Ramos (cell line): ENCODE data around the gene CACNG8.

ENCODE experiments used
- in situ Hi-C: fragments of 300-500 bp; cut with MboI; formaldehyde crosslinking; loops from one replicate; pipeline ENCODE4 v1.14.3; 2022; ENCODE audit warnings: low sequenced_read_pairs; ENCODE audit not compliant: unreplicated experiment

Gene CACNG8

DNA sequence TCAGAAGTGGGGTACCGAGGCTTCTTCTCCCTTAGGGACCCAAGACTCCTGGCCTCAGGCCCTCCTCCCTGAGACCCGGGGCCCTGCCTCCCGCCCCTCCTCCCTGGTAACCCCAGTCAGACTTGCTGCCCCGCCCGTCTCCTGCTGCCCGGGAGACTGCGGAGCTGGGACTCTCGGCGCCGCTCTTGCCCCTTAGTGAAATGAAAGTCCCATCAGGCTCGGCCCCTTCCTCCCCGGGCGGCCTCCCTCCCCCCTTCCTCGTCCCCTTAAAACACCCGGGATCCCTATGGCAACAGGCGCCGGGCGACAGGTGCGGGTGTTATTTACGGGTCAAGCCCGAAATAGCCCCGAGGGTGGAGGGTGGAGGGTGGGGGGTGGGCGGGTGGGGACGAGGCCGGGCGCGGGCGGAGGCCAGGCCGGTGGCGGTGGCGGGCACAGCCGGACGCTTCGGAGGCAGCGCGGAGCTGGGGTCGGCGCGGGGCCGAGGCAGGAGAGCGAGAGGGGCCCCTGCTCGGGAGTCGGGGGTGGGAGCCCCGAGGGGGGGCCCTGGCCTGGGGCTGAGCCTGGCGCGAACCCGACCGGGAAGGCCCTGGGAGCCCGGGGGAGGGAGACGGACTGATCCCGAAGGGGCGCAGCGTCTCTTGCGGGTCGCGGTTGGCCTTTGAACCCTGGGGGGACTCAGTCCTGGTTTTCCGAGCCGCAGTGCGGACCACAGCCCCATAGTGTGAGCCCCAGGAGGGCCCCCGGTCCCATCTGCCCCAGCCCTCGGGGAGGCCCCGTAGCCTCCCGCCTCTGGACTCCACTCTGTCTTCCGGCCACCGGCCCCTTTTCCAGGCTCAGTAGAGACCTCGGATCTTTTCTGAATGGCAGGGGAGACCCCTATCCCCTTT, 28.7 kb downstream of the CACNG8 start, which contains the start of gene CACNG6:
TSS of gene CACNG6 (plus strand) at position 414 of the 890 bp plus-strand sequence. CDS start 1,241 bp downstream, outside the sequence.
- in situ Hi-C loops: no loop called here

DNA sequence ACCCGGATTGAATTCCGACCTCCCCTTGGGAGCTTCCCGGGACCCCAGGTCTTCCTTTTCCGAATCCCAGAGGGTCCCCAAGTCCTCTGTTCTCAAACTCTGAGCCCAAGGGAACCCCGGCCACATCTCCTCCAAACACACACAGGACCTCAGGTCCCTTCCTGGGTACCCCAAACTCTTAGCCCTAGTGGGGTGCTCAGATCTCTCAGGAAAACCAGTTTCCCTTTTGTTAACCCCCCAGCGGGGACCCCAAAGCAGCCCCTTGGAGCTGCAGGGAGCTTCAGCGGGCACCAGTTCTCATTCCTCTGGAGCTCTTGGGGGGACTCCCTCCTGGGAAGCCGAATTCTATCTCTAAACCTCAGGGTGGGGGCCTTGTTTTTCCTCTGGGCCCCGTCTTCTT, 29.5 kb downstream of the CACNG8 start:
- in situ Hi-C loops: no loop called here

DNA sequence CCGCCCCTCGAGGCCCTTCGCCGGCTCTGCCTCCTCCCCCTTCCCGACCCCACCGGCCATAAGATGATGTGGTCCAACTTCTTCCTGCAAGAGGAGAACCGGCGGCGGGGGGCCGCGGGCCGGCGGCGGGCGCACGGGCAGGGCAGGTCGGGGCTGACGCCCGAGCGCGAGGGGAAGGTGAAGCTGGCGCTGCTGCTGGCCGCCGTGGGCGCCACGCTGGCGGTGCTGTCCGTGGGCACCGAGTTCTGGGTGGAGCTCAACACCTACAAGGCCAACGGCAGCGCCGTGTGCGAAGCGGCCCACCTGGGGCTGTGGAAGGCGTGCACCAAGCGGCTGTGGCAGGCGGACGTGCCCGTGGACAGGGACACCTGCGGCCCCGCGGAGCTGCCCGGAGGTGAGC, 30.1 kb downstream of the CACNG8 start:
- in situ Hi-C loops: no loop called here

DNA sequence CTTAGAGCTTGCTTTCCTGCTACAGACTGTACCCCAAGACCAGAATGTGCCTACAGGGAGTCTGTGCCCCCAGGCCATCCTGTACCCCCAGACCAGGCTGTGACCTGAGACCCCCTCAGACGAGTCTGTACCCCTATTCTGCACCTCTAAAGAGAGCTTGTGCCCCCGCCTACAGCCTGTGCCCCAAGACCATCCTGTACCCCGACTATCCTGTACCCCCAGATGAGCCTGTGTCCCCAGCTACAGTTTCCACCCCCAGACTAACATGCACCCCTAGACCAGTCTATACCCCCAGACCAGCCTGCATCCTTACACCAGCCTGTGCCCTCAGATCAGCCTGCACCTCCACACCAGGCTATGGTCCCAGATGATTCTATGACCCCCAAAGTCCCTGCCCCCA, 30.7 kb downstream of the CACNG8 start:
- in situ Hi-C loops: no loop called here

DNA sequence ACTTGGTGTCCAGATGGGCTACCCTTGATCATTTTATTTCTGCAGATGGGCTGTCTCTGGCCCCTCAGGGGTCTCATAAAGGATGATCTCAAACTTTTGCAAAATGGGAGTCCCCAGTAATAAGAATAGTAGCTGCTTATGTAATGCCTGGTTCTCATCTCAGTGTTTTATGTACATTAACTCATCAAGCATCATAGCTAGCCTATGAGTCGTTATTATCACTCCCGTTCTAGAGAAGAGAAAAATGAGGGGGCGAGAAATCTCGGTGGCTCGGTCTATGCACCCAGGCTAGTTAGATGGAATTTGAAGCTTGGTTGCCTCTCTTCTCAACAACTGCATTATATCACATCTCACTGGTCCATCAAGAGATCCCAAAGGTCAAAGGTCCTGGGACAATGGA, 32.1 kb downstream of the CACNG8 start:
- in situ Hi-C loops: no loop called here

DNA sequence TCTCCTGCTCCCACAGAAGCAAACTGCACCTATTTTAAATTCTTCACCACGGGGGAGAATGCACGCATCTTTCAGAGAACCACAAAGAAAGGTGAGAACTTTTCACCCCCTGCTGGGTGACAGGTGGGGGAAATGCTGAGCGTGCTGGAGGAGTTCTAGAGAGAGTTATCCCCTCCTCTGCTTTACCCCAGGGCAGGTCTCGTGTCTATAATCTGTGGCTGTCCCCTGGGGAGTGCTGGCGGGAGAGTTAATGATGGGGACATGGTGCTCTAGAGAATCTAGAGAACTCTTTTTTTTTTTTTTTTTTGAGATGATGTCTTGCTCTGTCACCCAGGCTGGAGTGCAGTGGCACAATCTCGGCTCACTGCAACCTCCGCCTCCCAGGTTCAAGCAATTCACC, 35.5 kb downstream of the CACNG8 start:
- in situ Hi-C loops: no loop called here

DNA sequence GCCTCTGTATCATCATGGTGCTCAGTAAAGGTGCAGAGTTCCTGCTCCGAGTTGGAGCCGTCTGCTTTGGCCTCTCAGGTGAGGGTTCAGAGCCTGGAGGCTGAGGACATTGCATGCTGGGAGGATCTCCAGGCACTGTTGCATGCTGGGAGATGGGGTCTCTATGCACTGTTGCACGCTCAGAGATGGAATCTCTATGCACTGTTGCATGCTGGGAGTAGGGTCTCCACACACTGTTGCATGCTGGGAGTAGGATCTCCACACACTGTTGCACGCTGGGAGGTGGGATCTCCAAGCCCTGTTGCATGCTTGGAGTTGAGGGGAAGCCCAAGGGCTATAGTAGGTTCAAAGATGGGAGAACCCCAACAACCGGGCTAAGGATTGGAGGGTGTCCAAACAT, 37.0 kb downstream of the CACNG8 start:
- in situ Hi-C loops: no loop called here

DNA sequence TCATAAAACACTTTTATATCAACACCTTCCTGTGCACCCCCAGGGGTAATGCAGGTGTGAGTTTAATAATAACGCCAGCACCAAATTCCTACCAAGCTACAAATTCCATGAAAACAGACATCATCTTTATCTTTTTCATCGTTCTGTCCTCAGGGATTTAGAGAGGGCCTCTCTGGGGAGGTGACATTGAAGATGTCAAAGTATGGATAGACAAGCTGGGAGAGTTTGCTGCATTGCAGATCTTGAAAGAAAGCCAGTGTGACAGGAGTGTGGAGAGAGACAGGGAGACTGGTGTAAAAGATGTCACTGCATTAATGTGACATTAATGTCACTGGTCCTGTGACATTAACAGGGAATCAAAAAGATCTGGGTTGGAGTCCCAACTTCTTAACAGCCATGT, 38.8 kb downstream of the CACNG8 start:
- in situ Hi-C loops: no loop called here

DNA sequence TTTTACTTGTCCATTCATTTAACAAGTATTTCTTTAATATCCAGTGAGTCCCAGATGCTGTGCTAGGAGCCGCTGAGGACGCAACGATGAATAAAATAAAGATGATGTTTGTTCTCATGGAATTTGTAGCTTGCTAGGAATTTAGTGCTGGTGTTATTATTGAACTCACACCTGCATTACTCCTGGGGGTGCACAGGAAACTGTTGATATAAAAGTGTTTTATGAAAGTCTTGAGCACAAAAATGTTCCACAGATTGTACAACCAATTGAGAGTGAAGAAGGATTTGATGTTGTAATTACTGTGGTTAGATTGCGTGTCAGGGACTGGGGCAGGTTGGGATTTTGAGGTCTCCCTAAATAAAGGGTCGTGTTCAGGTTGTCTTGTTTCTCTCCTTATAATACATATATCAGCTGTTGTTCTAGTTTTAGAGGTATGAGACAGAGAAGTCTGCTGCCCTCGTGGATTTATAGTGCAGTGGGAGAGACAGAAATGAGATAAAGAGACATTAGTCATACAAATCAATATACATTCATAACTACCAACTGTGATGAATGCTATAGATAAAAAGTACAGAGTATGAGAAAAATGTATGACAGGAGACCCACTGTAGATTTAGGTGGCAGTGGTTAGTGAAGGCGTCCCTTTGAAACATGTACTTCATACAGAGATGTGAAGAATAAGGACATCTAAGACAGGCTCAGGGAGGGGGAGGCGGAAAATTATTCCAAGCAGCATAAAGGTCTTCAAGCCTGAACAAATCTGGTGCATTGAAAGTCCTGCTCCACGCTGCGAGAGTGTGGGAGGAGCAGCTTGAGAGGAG, 40.0 kb downstream of the CACNG8 start:
- in situ Hi-C loops: no loop called here

DNA sequence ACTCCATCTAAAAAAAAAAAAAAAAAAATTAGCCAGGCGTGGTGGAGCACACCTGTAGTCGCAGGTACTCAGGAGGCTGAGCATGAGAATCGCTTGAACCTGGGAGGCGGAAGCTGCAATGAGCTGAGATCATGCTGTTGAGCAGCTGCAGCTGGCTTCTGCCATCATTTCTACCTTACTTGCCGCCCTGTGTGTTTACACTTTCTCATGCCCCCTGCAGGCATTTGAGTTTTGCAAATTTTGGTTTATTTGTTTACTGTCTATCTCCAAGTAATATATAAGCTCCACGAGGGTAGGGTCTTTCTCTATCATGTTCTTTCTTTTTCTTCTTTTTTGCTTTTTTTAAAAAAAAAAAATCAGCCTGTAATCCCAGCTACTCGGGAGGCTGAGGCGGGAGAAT, 46.7 kb downstream of the CACNG8 start:
- in situ Hi-C loops: no loop called here

DNA sequence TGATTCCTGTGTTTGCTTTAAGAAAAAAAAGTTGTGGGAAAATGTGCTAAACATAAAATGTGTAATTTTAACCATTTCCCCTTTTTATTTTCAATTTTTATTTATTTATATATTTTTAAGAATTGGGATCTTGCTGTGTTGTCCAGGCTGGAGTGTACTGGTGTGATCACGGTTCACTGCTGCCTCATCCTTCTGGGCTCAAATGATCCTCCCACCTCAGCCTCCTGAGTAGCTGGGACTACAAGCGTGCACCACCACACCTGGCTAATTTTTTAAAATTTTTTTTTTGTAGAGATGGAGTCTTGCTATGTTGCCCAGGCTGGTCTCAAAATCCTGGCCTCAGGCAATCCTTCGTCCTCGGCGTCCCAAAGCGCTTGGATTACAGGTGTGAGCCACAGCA, 47.7 kb downstream of the CACNG8 start:
- in situ Hi-C loops: no loop called here

DNA sequence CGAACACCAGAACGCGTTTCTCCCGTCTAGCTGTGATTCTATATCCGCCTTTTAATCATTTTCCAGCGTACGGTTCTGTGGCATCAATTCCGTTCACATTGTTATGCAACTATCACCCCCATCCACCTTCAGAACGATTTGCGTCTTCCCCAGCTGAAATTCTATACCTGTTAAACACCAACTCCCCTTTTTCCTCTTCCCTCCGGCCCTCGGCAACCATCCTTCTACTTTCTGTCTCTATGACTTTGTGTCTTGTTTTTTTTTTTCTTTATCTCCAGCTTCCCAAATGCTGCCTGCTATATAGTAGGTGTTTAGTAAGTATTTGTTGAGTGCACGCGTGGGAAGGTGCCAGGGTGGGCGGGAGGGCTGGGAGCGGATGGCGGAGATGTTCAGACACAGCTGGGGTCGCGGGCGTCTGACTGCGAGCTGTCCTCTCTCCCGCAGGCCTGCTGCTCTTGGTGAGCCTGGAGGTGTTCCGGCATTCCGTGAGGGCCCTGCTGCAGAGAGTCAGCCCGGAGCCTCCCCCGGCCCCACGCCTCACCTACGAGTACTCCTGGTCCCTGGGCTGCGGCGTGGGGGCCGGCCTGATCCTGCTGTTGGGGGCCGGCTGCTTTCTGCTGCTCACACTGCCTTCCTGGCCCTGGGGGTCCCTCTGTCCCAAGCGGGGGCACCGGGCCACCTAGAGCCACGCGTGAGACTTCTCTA, 48.9 kb downstream of the CACNG8 start:
- in situ Hi-C loops: no loop called here

DNA sequence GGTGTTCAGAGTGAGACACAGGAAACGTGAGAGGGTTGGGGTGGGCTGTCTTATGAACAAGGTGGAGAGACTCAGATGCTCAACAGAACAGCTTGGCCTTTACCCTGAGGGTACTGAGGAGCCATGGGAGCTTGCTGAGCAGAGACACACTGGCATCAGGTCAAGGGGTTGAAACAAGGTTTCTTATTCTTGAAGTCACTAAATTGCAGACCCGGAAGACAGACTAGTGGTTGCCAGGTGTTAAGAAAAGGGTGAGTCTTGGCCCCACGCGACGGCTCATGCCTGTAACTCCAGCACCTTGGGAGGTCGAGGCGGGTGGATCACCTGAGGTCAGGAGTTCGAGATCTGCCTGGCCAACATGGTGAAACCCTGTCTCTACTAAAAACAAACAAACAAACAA, 51.1 kb downstream of the CACNG8 start:
- in situ Hi-C loops: no loop called here

DNA sequence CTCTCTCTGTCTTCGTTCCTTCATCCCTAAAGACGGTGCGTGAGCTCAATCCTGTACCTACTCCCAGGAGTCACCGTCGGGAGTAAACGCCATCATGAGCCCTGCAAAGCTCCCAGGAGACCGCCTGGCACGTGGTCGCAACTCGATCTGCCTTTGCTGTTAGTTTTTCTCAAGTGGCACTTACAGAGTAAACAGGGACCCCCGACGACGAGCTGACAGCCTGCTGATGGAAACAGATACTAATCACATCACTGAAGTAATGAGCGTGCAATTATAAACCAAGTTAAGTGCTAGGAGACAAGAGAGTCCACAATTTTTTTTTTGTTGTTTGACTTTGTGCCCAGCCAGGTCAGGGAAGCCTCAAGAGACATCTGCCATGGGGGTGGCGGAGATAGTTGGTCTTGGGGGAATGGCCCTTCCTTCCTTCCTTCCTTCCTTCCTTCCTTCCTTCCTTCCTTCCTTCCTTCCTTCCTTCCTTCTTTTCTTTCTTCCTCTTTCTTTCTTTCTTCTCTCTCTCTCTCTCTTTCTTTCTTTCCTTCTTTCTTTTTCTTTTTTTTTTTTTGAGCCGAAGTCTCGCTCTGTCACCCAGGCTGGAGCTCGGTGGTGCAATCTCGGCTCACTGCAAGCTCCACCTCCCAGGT, 52.3 kb downstream of the CACNG8 start:
- in situ Hi-C loops: no loop called here

DNA sequence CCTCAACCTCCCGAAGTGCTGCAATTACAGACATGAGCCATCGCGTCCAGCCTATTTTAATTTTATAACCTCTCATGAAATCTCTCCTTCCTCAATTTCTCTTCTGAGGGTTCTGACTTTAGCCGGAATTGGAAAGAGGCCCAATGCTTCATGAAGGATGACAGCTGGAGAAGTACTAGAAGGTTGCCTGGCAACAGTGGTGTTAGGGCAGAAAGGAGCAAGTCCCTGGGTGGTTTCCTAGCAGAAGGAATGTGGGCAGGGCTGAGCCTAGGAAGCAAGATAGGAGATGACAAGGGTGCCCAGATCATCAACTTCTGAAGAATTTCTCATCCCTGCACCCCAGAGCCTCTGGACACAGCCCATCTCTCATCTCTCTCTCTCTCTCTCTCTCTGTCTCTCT, 54.5 kb downstream of the CACNG8 start:
- in situ Hi-C loops: no loop called here

DNA sequence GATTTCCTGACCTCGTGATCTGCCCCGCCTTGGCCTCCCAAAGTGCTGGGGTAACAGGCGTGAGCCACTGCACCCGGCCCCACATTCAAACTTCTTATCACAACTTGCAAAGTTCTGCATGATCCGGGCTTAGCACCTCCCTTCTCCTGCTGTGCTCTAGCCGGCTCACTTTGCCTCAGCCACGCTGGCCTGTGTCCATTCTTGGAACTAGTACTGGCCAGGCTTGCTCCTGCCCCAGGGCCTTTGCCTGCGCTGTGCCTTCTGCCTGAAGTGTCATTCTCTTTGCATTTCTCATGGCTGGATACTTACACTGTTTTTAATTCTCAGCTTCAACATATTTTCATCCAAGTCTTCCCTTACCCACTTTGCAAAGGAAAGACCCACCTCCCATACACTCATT, 58.6 kb downstream of the CACNG8 start:
- in situ Hi-C loops: loop anchor here (10.0 kb wide), 1 partner anchor 107 kb away; no protein-coding TSS in a partner anchor

DNA sequence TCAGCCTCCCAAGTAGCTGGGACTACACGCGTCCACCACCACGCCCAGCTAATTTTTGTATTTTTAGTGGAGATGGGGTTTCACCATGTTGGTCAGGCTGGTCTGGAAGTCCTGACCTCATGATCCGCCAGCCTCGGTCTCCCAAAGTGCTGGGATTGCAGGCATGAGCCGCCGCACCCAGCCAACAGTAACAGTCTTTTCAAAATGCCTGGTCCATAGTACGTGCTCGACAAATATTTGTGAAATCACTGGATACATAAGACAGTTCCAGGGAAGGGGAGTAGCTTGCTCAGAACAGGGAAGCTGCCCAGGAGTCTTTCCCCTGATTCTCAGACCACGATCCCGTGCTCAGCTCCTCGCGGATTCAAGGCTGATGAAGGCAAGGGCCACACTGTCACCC, 59.2 kb downstream of the CACNG8 start:
- in situ Hi-C loops: loop anchor here (10.0 kb wide), 1 partner anchor 107 kb away; no protein-coding TSS in a partner anchor

DNA sequence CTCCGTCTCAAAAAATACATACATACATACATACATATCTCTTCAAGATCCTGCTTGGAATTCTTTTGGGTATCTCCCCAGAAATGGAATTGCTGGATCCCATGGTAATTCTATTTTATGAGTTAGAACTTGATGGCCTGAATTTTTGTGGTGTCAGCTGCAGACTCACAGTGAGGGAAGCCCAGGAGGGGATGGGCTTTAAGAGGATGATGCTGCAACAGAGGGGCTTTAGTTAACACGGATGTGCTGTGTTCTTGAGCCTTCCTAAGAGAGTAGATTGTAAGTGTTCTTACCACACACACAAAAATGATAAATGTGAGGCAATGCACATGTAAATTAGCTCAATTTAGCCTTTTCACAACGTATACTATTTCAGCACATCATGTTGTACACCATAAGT, 60.5 kb downstream of the CACNG8 start:
- in situ Hi-C loops: loop anchor here (10.0 kb wide), 1 partner anchor 108 kb away; no protein-coding TSS in a partner anchor

DNA sequence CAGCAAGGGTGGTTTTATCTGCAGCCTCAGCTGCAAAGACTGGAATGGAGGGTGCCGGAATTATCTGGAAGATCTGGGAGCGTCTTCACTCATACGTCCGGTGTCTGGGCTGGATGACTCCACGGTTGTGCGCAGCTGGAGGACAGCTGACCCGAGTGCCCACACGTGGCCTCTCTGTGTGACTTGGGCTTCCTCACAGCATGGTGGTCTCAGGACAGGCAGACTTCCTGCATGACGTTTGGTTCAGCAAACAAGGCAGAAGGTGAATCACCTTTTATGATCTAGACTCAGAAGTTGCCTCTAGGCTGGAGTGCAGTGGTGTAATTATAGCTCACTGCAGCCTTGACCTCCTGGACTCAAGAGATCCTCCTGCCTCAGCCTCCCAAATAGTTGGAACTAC, 61.9 kb downstream of the CACNG8 start:
- in situ Hi-C loops: loop anchor here (10.0 kb wide), 1 partner anchor 110 kb away; no protein-coding TSS in a partner anchor

DNA sequence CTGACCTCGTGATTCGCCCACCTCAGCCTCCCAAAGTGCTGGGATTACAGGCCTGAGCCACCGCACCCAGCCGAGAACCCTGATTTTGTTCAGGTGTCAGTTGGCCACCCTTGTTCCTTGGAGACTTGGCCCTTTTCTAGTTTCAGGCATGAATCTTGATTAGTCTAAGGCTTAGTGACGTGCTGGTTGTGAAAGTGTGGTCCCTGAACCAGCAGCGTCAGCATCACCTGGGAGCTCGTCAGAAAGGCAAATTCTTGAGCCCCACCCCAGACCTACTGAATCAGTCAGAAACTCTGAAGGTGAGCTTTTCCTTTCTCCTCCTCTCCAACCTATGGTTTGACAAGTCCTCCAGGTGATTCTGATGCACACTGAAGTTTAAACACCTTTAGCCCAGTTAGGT, 63.9 kb downstream of the CACNG8 start:
- in situ Hi-C loops: loop anchor here (10.0 kb wide), 1 partner anchor 112 kb away; no protein-coding TSS in a partner anchor
